Activated CD4-positive, alpha-beta T cell treated with anti-CD3 and anti-CD28 coated beads, Interleukin-2, amount 50 U/mL, for 16 hours (primary cell): ENCODE measurements around the gene CENPB.

Source experiments
- DNase-seq: peaks from one replicate; pipeline ENCODE4 v3.0.0-alpha.2; 2020

Gene CENPB

GRCh38 chr20:3764659-3765058, 21.9 kb downstream of the CENPB start:
- no peak for DNase-seq

GRCh38 chr20:3763671-3764601, 22.6 kb downstream of the CENPB start:
- no peak for DNase-seq

GRCh38 chr20:3760655-3761348, 25.7 kb downstream of the CENPB start:
- no peak for DNase-seq

- no peak for DNase-seq
Measured at GRCh38 chr20:3759884-3760283, 26.7 kb downstream of the CENPB start.

- no peak for DNase-seq
Measured at GRCh38 chr20:3759316-3759823, 27.2 kb downstream of the CENPB start.

GRCh38 chr20:3758566-3758965, 28.0 kb downstream of the CENPB start:
- DNase-seq: no peak

GRCh38 chr20:3757268-3757667, 29.3 kb downstream of the CENPB start:
- DNase-seq: no peak

GRCh38 chr20:3755814-3756480, 30.6 kb downstream of the CENPB start:
- DNase-seq: no peak

- no peak for DNase-seq
Measured at GRCh38 chr20:3755269-3755668, 31.3 kb downstream of the CENPB start.

GRCh38 chr20:3754276-3754630, 32.3 kb downstream of the CENPB start:
- DNase-seq: no peak

- no peak for DNase-seq
Measured at GRCh38 chr20:3753501-3754275, 32.9 kb downstream of the CENPB start.

- DNase-seq: peak; percentile 59
Measured at GRCh38 chr20:3753098-3753497, 33.4 kb downstream of the CENPB start.

GRCh38 chr20:3752386-3752759, 34.2 kb downstream of the CENPB start:
- no peak for DNase-seq

GRCh38 chr20:3751675-3752385, 34.7 kb downstream of the CENPB start:
- DNase-seq: peak; percentile 44

GRCh38 chr20:3751305-3751674, 35.2 kb downstream of the CENPB start:
- DNase-seq: no peak

GRCh38 chr20:3749689-3750531, 36.6 kb downstream of the CENPB start:
- DNase-seq: peak; percentile 46

GRCh38 chr20:3749087-3749688, 37.4 kb downstream of the CENPB start:
- no peak for DNase-seq

GRCh38 chr20:3748073-3748472, 38.5 kb downstream of the CENPB start:
- DNase-seq: no peak

- DNase-seq: no peak
Measured at GRCh38 chr20:3747471-3747870, 39.1 kb downstream of the CENPB start.

- DNase-seq: no peak
Measured at GRCh38 chr20:3745686-3746173, 40.8 kb downstream of the CENPB start.
